Measurements from ENCODE around the gene ACSS1.

The ACSS1 gene

GRCh38 chr20:25077610-25078169 is 19.8 kb upstream of the ACSS1 start:
- H3K27ac ChIP-seq, result no peak overlapping the region
- TF ChIP-seq ZFX (IDR thresholded peaks at IDR 0.05; ENCODE audit: borderline replicate concordance) (no peak), CTCF (IDR thresholded peaks at IDR 0.05) (peak; percentile 43)

GRCh38 chr20:25076731-25077609 is 19.0 kb upstream of the ACSS1 start:
- H3K27ac ChIP-seq, result no peak overlapping the region
- TF ChIP-seq CTCF (IDR thresholded peaks at IDR 0.05) (peak; percentile 62), ZFX (IDR thresholded peaks at IDR 0.05; ENCODE audit: borderline replicate concordance) (no peak)

GRCh38 chr20:25076201-25076600 is 18.3 kb upstream of the ACSS1 start:
- no peak overlapping the region for H3K27ac ChIP-seq
- no peak for TF ChIP-seq CTCF (IDR thresholded peaks at IDR 0.05)
- no peak for TF ChIP-seq ZFX (IDR thresholded peaks at IDR 0.05; ENCODE audit: borderline replicate concordance)

GRCh38 chr20:25073544-25073943 is 15.6 kb upstream of the ACSS1 start:
- no peak for TF ChIP-seq ZFX (IDR thresholded peaks at IDR 0.05; ENCODE audit: borderline replicate concordance)
- no peak for TF ChIP-seq CTCF (IDR thresholded peaks at IDR 0.05)
- no peak overlapping the region for H3K27ac ChIP-seq

- TF ChIP-seq CTCF (IDR thresholded peaks at IDR 0.05) (no peak), ZFX (IDR thresholded peaks at IDR 0.05; ENCODE audit: borderline replicate concordance) (no peak)
- no peak overlapping the region for H3K27ac ChIP-seq
Measured at GRCh38 chr20:25072226-25072811, 14.4 kb upstream of the ACSS1 start.

GRCh38 chr20:25071734-25072133 is 13.8 kb upstream of the ACSS1 start:
- H3K27ac ChIP-seq, result no peak overlapping the region
- TF ChIP-seq ZFX (IDR thresholded peaks at IDR 0.05; ENCODE audit: borderline replicate concordance), result no peak
- no peak for TF ChIP-seq CTCF (IDR thresholded peaks at IDR 0.05)
